Dendritic cell treated with granulocyte-macrophage colony-stimulating factor and Interleukin-4, amounts not matched to agents 40 ng/mL and 50 ng/mL, for 4 days (primary cell): ENCODE measurements around the gene FHOD3.

Experiments
- H3K27ac Mint-ChIP-seq: one replicate; pipeline ENCODE4 v1.8.0; 2022; ENCODE audit warnings: mild to moderate bottlenecking, mixed read lengths
- H3K27me3 Mint-ChIP-seq: one replicate; pipeline ENCODE4 v1.8.0; 2022; ENCODE audit warnings: mild to moderate bottlenecking, mixed read lengths
- H3K36me3 Mint-ChIP-seq: one replicate; pipeline ENCODE4 v1.8.0; 2022; ENCODE audit warnings: low read depth, mixed read lengths
- H3K4me1 Mint-ChIP-seq: one replicate; pipeline ENCODE4 v1.8.0; 2022; ENCODE audit warnings: low read depth, mixed read lengths
- H3K4me3 Mint-ChIP-seq: one replicate; pipeline ENCODE4 v1.8.0; 2022; ENCODE audit warnings: mild to moderate bottlenecking, moderate library complexity, mixed read lengths
- H3K9me3 Mint-ChIP-seq: one replicate; pipeline ENCODE4 v1.8.0; 2022; ENCODE audit warnings: mixed read lengths
- intact Hi-C: fragments of 100-400 bp; cut with micrococcal nuclease; formaldehyde crosslinking; loops from one replicate; pipeline ENCODE4 v1.15.0; 2022

FHOD3 gene

DNA sequence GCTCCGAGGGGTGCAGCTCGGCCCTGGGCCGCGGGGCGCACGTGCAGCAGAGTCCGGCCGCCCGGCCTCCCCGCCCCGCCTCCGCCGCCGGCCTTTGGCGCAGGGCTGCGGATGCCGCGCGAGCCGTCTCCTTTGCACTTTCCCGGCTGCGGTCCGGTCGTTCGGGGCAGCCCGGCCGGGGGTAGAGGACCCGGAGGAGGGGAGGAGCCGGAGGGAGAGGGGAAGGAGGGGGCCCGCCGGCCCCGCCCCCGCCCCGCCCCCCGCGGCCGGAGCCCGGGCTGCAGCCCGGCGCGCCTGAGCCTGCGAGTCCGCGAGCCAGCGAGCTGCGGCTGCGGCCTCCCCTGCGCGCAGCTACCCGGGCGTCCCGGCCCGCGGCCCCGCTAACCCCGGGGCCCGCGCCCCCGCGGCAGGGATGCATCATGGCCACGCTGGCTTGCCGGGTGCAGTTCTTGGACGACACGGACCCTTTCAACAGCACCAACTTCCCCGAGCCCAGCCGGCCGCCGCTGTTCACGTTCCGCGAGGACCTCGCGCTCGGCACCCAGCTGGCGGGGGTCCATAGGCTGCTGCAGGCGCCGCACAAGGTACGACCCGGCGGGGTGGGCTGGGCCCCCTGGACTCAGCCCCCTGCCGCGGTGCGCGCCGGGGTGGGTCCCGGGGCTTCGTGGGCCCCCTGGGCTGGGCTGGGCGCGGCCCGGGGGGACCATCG, at the start of gene FHOD3:
Gene FHOD3, plus strand, starts transcription at position 297 of the 709 bp plus-strand sequence. Its CDS starts 123 bp downstream, at position 420.
- H3K27me3 Mint-ChIP-seq: peaks cover 35% of the 10 kb centered on the region
- H3K36me3 Mint-ChIP-seq: no peaks in the 10 kb centered on the region

DNA sequence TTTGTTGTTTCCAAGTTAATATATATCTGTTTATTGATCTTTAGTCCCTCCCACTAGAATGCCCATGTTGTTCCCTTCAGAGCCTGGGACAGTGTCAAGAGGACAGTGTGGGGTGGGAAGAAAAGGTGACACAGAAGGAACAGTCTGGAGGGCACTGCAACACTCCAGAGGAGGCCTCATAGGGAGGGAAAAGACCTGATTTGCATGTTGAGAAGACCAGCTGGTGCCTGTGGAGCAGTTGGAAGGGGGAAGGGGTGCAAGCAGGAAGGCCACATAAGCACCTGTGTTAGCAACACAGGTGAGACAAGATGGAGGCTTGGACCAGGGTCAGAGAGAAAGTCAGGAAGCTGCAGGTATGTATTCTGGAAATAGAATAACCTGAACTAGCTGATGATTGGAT, 48.1 kb upstream of the FHOD3 start:
- Mint-ChIP-seq H3K4me3 (no peak overlapping the region), H3K27ac (no peak overlapping the region)

More for the DNA sequence above, at the start of gene FHOD3:
- Mint-ChIP-seq H3K4me1 (no peaks in the 10 kb centered on the region), H3K9me3 (no peaks in the 10 kb centered on the region), H3K4me3 (peak within 1 kb of the TSS; percentile 55), H3K27ac (no peak within 1 kb of the TSS)
- intact Hi-C loops: no loop called here

DNA sequence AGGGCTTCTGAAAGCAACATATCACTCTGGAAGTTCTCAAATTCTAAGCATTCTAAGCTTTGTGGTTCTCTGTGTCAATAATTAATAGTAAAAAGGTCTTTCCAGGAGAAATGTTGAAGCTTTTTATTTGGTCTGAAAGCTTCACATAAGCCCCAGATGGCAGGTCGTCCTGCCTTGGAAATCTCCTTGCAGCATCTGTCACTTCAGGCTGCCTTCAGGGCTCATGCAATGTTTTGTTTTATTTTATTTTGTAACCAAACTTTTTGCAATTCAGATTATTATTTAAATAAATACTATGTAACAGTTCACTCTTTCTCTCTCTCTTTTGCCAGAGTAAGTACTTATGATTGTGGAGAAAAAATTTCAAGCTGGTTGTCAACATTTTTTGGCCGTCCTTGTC, 46.7 kb upstream of the FHOD3 start:
- intact Hi-C loops: no loop called here

More for the DNA sequence above, 48.1 kb upstream of the FHOD3 start:
- peaks cover 6% of the 10 kb centered on the region for H3K27me3 Mint-ChIP-seq
- peaks cover 9% of the 10 kb centered on the region for H3K36me3 Mint-ChIP-seq
- intact Hi-C loops: no loop called here
- no peaks in the 10 kb centered on the region for H3K4me1 Mint-ChIP-seq
- H3K9me3 Mint-ChIP-seq: peaks cover 18% of the 10 kb centered on the region

DNA sequence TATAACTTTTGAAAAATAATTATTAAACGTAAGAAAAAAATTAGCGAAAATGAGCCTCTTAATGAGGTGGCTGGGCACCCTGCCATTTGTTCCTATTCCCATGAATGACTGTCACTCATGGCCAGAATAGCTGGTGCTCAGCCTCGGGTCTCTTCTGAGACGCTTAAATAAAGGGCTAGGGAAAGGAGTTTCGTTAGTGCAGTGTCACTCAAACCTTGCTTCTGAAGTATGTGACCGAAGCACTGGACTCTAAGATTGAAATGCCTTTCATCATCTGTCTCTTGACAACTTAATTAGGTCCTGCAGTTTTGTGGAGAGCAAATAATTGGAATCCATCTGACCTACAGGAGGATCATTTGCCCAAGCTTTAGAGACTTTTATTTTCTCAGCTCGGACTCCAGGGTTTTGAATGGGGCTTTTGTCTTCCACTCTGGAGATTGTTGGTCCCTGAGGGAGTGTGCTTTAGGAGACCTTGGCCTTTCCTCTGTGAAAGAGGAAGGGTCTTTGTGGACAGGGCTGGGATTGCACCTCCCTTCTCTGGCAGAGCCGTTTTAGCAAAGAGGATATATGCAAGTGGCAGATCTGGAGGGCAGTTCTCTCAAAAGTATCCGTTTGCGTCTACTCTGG, 42.3 kb upstream of the FHOD3 start:
- H3K27ac Mint-ChIP-seq: no peak overlapping the region

More for the DNA sequence above, 46.7 kb upstream of the FHOD3 start:
- Mint-ChIP-seq H3K27ac (no peak overlapping the region), H3K27me3 (peaks cover 6% of the 10 kb centered on the region), H3K4me1 (no peaks in the 10 kb centered on the region), H3K4me3 (no peak overlapping the region), H3K36me3 (peaks cover 9% of the 10 kb centered on the region), H3K9me3 (peaks cover 3% of the 10 kb centered on the region)

DNA sequence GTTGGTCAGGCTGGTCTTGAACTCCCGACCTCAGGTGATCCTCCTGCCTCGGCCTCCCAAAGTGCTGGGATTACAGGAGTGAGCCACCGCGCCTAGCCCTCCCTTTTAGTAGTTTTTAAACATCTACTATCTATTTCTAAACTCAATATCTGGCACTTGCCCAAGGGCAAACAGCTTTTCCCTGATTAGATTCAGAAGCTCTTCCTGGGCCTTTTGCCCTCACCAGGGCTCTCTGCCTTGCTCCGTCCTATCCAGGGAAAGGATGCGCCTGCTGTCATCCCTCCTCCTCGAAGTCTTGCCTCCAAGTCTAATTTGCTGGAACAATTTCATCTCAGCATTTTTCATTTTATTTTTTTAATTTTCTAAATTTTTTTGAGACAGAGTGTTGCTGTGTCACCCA, 41.4 kb upstream of the FHOD3 start:
- H3K4me1 Mint-ChIP-seq: no peaks in the 10 kb centered on the region
- H3K9me3 Mint-ChIP-seq: no peaks in the 10 kb centered on the region
- intact Hi-C loops: no loop called here
- H3K27ac Mint-ChIP-seq: no peak overlapping the region
- H3K27me3 Mint-ChIP-seq: no peaks in the 10 kb centered on the region
- H3K36me3 Mint-ChIP-seq: peaks cover 6% of the 10 kb centered on the region
- no peak overlapping the region for H3K4me3 Mint-ChIP-seq

More for the DNA sequence above, 42.3 kb upstream of the FHOD3 start:
- peaks cover 6% of the 10 kb centered on the region for H3K36me3 Mint-ChIP-seq
- H3K27me3 Mint-ChIP-seq: no peaks in the 10 kb centered on the region
- intact Hi-C loops: no loop called here
- no peak overlapping the region for H3K4me3 Mint-ChIP-seq
- H3K9me3 Mint-ChIP-seq: no peaks in the 10 kb centered on the region
- H3K4me1 Mint-ChIP-seq: no peaks in the 10 kb centered on the region

- Mint-ChIP-seq H3K4me1 (no peaks in the 10 kb centered on the region), H3K4me3 (no peak overlapping the region), H3K9me3 (no peaks in the 10 kb centered on the region), H3K27ac (no peak overlapping the region), H3K36me3 (no peaks in the 10 kb centered on the region), H3K27me3 (no peaks in the 10 kb centered on the region)
- intact Hi-C loops: no loop called here
Measured at GRCh38 chr18:36262971-36263370, 34.5 kb upstream of the FHOD3 start.

GRCh38 chr18:36264283-36264682, 33.2 kb upstream of the FHOD3 start:
- Mint-ChIP-seq H3K9me3 (no peaks in the 10 kb centered on the region), H3K36me3 (no peaks in the 10 kb centered on the region), H3K4me1 (no peaks in the 10 kb centered on the region), H3K27ac (no peak overlapping the region), H3K27me3 (no peaks in the 10 kb centered on the region), H3K4me3 (no peak overlapping the region)
- intact Hi-C loops: no loop called here

GRCh38 chr18:36265015-36265414, 32.5 kb upstream of the FHOD3 start:
- Mint-ChIP-seq H3K36me3 (no peaks in the 10 kb centered on the region), H3K27ac (no peak overlapping the region), H3K4me1 (no peaks in the 10 kb centered on the region), H3K27me3 (no peaks in the 10 kb centered on the region), H3K9me3 (no peaks in the 10 kb centered on the region), H3K4me3 (no peak overlapping the region)
- intact Hi-C loops: no loop called here

DNA sequence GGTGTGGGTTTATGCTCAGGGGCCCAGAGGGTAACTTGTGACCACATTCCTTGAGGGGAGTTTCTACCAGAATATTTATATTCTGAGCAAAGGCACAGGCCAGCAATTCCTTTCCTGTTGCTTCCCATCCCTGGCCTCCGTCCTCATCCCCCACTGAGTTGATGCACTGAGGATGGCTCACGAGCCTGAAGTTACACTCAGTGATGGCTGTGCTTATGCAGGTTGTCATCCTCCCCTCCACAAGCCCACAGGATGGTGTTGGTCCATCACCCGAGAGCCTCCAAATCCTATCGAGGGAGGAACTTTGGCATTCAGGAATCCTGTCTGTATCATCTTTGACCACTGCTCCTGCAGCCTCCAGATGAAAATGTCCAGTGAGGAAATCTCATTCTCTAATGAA, 28.4 kb upstream of the FHOD3 start:
- no peak overlapping the region for H3K4me3 Mint-ChIP-seq
- no peaks in the 10 kb centered on the region for H3K4me1 Mint-ChIP-seq
- no peaks in the 10 kb centered on the region for H3K9me3 Mint-ChIP-seq
- H3K27me3 Mint-ChIP-seq: peaks cover 2% of the 10 kb centered on the region
- no peak overlapping the region for H3K27ac Mint-ChIP-seq
- intact Hi-C loops: no loop called here
- H3K36me3 Mint-ChIP-seq: no peaks in the 10 kb centered on the region

- H3K36me3 Mint-ChIP-seq: no peaks in the 10 kb centered on the region
- no peaks in the 10 kb centered on the region for H3K9me3 Mint-ChIP-seq
- no peak overlapping the region for H3K4me3 Mint-ChIP-seq
Measured at GRCh38 chr18:36271153-36271552, 26.4 kb upstream of the FHOD3 start.

DNA sequence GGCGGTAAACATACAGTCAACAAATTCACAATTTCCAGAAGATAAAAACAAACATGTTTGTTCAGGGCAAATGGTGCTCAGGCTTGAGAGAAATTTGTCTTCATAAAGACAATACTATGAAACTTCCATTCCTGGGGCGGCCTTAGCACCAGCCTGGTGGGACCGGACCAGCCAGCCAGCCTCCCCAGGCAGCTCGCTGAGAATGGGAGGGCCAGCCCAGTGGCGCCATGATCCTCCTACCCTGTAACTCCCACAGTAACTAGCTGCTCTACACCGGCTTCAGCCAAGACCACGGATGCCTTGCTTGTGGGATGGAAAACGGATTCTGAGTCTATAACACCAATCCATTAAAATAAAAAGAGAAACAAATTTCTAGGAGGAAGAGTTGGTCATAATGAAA, 24.2 kb upstream of the FHOD3 start:
- Mint-ChIP-seq H3K27ac (no peak overlapping the region), H3K4me3 (no peak overlapping the region), H3K36me3 (no peaks in the 10 kb centered on the region), H3K27me3 (peaks cover 15% of the 10 kb centered on the region), H3K4me1 (no peaks in the 10 kb centered on the region), H3K9me3 (no peaks in the 10 kb centered on the region)
- intact Hi-C loops: loop anchor here (10.0 kb wide), 1 partner anchor 69 kb away; no protein-coding TSS in a partner anchor

More at GRCh38 chr18:36271153-36271552, 26.4 kb upstream of the FHOD3 start:
- H3K27me3 Mint-ChIP-seq: peaks cover 5% of the 10 kb centered on the region
- no peak overlapping the region for H3K27ac Mint-ChIP-seq
- H3K4me1 Mint-ChIP-seq: no peaks in the 10 kb centered on the region
- intact Hi-C loops: loop anchor here (10.0 kb wide), 1 partner anchor 66 kb away; no protein-coding TSS in a partner anchor

DNA sequence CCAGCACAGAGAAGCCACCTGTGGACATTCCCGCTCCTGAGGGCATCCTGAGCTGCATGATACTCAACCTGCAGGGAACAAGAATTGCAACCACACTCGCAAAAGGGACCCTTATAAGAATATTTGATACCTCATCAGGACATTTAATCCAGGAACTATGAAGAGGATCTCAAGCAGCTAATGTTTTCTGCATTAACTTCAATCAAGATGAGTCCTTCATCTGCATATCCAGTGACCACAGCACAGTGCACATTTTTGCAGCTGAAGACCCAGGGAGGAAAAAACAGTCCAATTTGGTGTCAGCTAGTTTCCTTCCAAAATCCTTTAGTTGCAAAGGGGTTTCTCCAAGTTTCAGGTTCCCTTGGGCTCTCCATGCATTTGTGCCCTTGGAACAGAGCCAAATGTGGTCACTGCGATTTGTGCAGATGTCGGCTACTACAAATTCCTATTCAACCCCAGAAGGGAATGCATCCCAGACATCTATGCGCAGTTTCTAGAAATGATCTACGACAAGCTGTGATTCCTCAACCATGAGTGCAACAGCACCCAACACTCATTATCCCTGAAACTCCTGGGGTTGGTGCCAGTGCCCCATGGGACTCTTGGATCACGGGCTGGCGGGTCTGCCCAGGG, 23.3 kb upstream of the FHOD3 start:
- no peaks in the 10 kb centered on the region for H3K4me1 Mint-ChIP-seq
- no peaks in the 10 kb centered on the region for H3K9me3 Mint-ChIP-seq
- no peak overlapping the region for H3K4me3 Mint-ChIP-seq
- H3K27me3 Mint-ChIP-seq: peaks cover 19% of the 10 kb centered on the region
- no peak overlapping the region for H3K27ac Mint-ChIP-seq
- intact Hi-C loops: loop anchor here (10.0 kb wide), 1 partner anchor 69 kb away; no protein-coding TSS in a partner anchor
- no peaks in the 10 kb centered on the region for H3K36me3 Mint-ChIP-seq

DNA sequence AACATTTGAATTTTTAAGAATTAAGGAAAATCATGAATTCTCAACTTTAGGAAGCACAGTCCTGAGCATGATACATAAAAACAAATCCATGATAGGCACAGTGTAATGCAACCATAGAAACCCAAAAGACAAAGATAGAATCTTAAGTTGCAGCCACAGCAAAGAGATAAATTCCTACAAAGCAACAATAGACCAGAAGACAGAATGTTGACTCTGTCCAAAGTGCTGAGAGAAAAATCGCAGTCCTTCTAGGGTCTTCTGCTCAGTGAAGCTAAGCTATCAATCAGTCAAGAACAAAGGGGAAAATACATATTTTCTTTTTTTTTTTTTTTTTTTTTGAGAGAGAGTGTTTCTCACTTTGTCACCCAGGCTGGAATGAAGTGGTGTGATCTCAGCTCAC, 22.0 kb upstream of the FHOD3 start:
- peaks cover 24% of the 10 kb centered on the region for H3K27me3 Mint-ChIP-seq
- intact Hi-C loops: loop anchor here (10.0 kb wide), 1 partner anchor 71 kb away; no protein-coding TSS in a partner anchor
- H3K4me3 Mint-ChIP-seq: no peak overlapping the region
- no peaks in the 10 kb centered on the region for H3K36me3 Mint-ChIP-seq
- no peaks in the 10 kb centered on the region for H3K9me3 Mint-ChIP-seq
- no peak overlapping the region for H3K27ac Mint-ChIP-seq
- no peaks in the 10 kb centered on the region for H3K4me1 Mint-ChIP-seq

- Mint-ChIP-seq H3K27me3 (peaks cover 27% of the 10 kb centered on the region), H3K36me3 (no peaks in the 10 kb centered on the region), H3K4me1 (no peaks in the 10 kb centered on the region), H3K9me3 (no peaks in the 10 kb centered on the region), H3K27ac (no peak overlapping the region), H3K4me3 (no peak overlapping the region)
- intact Hi-C loops: loop anchor here (10.0 kb wide), 1 partner anchor 74 kb away; no protein-coding TSS in a partner anchor
Measured at GRCh38 chr18:36279001-36279400, 18.5 kb upstream of the FHOD3 start.
